Head of caudate nucleus (tissue), 42 donors: ENCODE measurements around the gene LIX1.
A peak's percentile ranks its signal among the peaks of the same experiment; 100 is the strongest.
"Not testable (repeated sequence)": the region's sequence is repeated elsewhere in the genome, so short reads cannot be mapped to it uniquely, and the experiment has no call there.

Experiments used
- DNase-seq, 42 donors: peaks; one replicate each; pipeline versions ENCODE4 v3.0.0 to v3.0.0-alpha.2; 2020 to 2021; ENCODE audit warnings: mixed read lengths in 7 of 42
- intact Hi-C: fragments of 100-400 bp; cut with DNase I; formaldehyde crosslinking; loops from one replicate; pipeline ENCODE4 v1.15.0; 2022

Gene LIX1

DNA sequence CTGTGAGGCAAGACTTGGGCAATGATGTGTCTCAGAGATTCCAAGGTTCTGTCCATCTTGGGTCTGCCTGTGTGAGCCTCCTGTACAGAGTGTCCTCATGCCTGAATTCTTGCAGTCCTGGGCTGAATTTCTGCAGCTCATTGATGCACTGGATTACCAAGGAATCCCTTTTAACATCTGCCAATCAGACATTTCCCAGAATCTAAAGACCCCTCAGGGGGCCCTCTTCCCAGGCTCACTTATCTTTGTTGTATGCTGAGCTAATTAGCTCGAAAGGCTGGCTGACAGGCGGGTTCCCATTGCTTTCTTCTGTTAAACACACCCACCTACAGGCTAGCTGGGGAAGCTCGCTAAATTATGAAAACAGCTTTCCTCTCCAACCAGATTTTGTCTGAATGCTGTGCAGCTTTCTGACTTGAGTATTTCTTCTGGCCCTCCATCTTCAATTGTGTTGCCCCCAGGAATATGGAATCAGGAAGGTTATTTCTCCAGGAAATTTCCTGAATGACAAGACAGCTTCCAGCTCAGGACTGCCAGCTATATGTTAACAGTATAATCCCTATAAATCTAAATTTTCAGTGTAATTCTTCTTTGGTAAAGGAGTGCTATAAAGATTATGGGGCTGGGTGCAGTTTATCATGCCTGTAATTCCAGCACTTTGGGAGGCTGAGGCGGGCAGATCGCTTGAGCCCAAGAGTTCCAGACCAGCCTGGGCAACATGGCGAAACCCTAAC is at the start of gene LIX1:
Gene LIX1 (minus strand): TSS at position 91 of the 734 bp plus-strand sequence. CDS start 35 bp downstream, at position 56.
- intact Hi-C loops, result loop anchor here (5.0 to 10.0 kb wide), 2 partner anchors 138 to 205 kb away; partner anchors contain the start of gene LNPEP

DNA sequence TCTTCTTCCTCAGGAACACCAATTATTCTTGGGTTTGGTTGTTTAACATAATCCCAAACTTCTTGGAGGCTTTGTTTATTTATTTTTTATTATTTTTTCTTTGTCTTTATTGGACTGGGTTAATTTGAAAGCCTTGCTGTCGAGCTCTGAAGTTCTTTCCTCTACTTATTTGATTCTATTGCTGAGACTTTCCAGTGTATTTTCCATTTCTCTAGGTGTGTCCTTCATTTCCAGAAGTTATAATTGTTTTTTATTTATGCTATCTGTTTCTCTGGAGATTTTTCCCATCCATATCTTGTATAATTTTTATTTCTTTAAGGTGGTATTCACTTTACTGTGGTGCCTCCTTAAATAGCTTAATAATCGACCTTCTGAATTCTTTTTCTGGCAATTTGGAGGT is 49.5 kb upstream of the LIX1 start:
- no peak for DNase-seq
- intact Hi-C loops, result no loop called here

More for the DNA sequence above, at the start of gene LIX1:
- peak; percentile 18 to 84 (median 64) for DNase-seq

DNA sequence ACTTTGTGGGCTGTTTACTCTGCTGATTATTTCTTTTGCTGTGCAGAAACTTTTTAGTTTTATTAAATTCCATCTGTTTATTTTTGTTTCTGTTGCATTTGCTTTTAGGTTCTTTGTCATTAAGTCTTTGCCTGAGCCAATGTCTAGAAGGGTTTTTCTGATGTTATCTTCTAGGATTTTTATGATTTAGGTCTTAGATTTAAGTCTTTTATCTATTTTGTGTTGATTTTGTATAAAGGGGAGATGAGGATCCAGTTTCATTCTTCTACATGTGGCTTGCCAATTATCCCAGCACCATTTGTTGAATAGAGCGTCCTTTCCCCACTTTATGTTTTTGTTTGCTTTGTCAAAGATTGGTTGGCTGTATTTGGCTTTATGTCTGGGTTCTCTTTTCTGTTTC is 47.1 kb upstream of the LIX1 start:
- not testable (repeated sequence) for DNase-seq
- intact Hi-C loops, result loop anchor here (10.0 kb wide), 1 partner anchor 1585 kb away; the partner anchor contains the start of gene RGMB

DNA sequence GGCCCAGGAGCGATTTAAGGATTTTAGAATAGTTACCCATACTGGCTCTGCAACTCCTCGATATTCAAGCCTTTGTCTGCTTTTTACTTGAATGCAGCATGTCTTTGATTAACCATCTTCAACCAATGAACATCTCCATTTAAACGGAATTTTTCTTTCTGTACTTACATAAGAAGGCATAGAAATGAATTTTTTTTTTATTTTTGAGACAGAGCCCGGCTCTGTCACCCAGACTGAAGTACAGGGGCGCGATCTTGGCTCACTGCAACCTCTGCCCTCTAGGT is 41.5 kb upstream of the LIX1 start:
- DNase-seq, result no peak
- intact Hi-C loops, result loop anchor here (10.0 kb wide), 1 partner anchor 1591 kb away; the partner anchor contains the start of gene RGMB

DNA sequence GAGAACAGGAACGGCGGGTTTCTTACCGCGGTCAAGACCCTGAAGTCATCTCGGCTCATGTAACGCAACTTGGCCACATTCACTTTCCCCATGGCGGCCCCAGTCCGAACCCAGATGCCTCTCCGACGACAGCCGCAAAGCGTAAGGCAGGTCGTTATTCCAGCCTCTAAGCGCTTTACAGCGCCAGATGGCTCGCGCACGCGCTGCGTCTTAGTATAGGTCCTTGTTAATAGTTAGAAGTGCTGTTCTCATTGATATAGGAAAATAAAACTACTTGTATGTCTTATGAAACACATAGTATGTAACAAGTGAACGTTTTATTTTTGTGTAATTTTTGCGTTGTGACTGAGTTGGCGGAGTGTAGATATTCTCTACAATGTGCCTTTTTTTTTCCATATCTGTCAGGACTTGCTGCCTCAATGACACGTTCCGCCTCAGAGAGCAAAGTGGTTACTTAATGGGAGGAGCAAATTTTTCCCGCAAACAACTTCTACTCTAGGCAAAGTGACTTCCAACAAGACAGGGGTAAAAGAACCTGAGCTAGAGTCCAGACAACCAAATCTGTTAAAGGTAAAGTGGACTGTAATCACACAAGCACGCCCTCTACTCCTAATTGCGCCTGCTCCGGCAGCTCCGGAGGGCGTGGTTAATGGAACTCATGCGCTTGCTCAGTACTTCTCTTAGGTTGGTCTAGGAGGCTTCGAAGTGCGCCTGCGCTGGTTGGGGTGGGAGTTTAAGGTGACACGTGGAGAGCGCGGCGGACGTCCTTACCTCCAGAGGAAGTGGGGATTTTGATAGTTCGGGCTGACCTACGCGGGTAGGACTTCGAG is 40.9 kb upstream of the LIX1 start, which contains the start of gene RIOK2:
Gene RIOK2 (minus strand): TSS at position 148 of the 830 bp plus-strand sequence. CDS start 56 bp downstream, at position 92.
- intact Hi-C loops, result loop anchor here (10.0 kb wide), 1 partner anchor 1591 kb away; the partner anchor contains the start of gene RGMB
- DNase-seq, result peak; percentile 85 to 97 (median 93)

DNA sequence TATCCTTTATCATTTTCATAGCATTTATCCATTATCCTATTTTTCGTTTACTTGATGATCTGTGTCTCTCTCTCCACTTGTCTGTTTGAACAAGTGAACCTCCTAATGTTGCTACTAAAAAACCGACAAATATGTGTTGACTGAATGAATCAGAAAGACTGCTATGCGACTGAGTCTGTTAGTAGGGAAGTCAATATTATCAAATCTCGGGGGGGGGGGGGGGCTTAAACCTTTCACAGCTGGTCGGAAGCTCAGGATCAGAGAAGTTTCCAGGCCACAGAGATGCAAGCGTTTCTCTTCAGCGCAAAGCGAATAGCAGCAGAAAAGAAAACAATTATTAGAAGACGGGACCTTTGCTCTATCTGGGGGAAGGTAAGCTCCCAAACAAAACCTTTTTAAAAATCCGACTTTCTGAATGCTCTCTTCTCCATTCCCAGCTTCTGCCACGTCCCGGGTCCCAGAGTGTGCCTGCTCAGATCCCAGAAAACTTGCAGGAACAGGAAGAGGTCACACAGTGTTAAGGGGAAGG is 40.2 kb upstream of the LIX1 start:
- intact Hi-C loops, result loop anchor here (10.0 kb wide), 1 partner anchor 1592 kb away; the partner anchor contains the start of gene RGMB
- DNase-seq, result no peak

DNA sequence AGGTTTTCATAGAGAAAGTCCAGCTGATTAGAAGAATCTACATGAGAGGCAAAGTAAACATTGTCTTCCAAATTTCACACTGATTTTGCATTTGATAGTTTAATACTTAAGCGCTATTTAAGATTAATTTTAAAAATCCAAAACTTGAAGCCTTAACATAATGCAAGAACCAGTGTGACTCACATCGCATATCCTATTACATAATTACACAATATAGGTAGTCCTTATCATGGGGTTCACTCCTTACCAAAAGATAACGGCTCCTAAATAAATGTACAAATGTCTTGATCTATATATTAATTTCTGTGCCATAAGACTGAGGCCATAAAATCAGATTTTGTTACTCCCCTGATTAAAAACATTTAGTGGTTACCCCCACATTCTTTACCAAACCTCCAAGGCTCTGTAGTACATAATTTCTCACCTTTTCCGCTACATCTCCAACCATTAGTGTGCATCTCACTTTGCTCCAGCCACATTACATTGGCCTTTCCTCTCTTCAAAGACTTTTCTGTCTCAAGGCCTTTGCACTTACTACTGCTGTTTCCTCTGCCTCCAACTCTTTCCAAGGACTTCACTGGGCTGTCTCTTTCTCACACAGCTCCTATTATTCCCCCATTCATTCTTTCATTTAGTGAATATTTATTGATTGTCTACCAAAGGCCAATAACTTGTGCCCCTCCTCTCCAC is 39.6 kb upstream of the LIX1 start:
- DNase-seq, result no peak

DNA sequence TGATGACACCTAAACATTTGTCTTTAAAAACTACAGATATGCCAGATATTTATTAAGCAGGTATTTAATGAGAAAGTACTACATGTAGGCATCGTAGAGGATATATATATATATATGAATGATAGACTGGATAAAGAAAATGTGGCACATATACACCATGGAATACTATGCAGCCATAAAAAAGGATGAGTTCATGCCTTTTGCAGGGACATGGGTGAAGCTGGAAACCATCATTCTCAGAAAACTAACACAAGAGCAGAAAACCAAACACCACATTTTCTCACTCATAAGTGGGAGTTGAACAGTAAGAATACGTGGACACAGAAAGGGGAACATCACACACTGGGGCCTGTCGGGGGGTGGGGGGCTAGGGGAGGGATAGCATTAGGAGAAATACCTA is 37.0 kb upstream of the LIX1 start:
- DNase-seq, intact Hi-C loops: not testable (repeated sequence)

More for the DNA sequence above, 39.6 kb upstream of the LIX1 start:
- intact Hi-C loops, result loop anchor here (10.0 kb wide), 1 partner anchor 1593 kb away; the partner anchor contains the start of gene RGMB

DNA sequence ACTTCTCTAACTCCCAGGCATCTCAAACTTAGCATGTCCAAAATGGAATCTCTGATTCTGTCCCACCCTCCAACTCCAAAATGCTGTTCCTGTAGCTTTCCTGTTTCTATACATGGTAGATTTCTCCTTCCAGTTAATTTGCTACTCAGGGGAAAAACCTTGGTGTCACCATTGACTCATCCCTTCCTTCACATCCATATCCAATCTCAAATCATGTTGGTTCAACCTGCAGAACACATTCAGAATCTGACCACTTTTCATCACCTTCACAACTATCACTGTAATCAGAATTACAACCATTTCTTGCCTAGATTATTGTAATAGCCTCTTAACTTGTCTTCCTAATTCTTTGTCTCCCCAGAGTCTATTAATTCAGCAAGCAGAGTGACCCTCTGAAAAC is 29.8 kb upstream of the LIX1 start:
- DNase-seq, result no peak
- intact Hi-C loops, result no loop called here

DNA sequence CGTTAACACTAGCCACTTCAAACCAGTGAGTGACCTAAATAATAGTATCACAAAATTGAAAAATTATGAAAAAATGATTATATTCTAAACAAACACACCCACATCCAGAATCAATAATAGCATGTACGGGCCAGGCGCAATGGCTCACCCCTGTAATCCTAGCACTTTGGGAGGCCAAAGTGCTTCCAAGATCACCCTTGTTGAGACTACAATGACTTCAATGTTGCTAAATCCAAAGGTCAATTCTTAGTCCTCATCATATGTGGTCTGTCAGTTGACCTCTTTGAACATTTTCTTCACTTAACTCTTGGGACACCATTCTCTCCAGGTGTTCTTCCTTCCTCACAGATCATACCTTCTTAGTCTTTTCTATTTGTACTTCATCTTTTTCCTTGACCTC is 29.3 kb upstream of the LIX1 start:
- intact Hi-C loops, result no loop called here

DNA sequence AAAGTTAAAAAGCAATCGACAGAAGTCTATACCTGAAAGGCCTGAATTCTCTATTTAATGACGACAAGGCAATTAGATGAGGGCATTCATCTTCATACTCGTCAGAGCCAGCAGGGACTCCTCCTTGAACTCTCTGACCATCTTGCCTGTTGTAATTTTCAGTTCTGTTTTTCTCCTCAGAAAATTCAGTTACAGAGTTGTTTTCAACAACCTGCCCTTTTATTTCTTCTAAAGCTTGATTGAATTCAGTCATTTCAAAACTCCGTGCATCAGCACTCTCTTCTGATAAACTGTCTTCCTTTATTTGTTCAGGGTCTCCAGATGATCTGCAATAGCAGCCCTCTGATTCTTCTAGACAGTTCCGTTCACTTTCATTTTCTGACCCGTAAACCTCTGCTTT is 25.0 kb upstream of the LIX1 start:
- intact Hi-C loops, result loop anchor here (10.0 kb wide), 1 partner anchor 553 kb away; no protein-coding TSS in a partner anchor
- DNase-seq, result no peak

More for the DNA sequence above, 29.3 kb upstream of the LIX1 start:
- DNase-seq, result no peak

DNA sequence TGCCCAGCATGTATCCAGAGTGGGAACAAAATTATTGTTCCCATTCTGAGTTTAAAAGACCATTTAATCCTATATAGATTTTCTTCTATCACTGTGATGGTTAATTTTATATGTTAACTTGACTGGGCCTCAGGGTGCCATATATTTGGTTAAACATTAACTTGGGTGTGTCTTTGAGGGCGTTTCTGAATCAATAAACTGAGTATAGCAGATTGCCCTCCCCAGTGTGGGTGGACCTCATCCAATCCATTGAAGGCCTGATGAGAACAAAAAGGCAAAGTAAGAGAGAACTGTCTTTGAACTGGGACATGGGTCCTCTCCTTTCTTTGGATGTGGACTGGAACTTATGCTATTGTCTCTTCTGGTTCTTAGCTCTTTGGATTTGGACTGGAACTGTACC is 23.3 kb upstream of the LIX1 start:
- intact Hi-C loops, result loop anchor here (10.0 kb wide), 1 partner anchor 551 kb away; no protein-coding TSS in a partner anchor
- no peak for DNase-seq

DNA sequence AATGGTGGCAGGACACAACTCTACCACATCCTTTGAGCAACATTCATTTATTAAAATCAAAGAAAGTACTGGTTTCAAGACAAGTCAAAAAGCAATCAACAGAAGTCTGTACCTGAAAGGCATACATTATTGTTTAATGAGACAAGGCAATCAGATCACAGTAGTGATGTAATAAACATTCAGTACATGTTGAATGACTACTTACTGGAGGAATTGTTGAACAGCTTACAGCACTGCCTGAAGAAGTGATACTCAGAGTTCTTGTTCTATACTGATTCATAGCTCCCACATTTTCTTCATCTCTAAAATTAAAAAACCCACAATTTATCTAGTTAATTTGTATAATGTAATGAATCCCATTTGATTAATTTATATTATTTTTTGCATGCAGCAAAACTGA is 22.4 kb upstream of the LIX1 start:
- DNase-seq, result no peak
- intact Hi-C loops, result loop anchor here (5.0 to 10.0 kb wide), 3 partner anchors 298 to 550 kb away; no protein-coding TSS in a partner anchor

DNA sequence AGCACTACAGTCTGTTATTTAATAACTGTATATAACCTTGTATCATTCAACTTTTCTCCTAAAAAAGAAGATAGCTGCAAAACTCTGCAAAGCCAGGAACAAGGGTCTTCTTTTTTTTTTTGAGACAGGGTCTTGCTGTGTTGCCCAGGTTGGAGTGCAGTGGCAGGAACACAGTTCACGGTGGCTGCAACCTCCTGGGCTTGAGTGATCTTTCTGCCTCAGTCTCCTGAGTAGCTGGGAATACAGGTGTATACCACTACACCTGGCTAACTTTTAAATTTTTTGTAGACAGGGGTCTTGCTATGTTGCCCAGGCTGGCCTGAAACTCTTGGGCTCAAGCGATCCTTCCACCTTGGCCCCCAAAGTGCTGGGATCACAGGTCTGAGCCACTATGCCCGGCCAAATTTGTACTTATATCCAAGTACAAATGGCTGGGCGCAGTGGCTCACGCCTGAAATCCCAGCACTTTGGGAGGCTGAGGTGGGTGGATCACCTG is 21.4 kb upstream of the LIX1 start:
- intact Hi-C loops, result loop anchor here (5.0 to 10.0 kb wide), 3 partner anchors 297 to 549 kb away; no protein-coding TSS in a partner anchor

DNA sequence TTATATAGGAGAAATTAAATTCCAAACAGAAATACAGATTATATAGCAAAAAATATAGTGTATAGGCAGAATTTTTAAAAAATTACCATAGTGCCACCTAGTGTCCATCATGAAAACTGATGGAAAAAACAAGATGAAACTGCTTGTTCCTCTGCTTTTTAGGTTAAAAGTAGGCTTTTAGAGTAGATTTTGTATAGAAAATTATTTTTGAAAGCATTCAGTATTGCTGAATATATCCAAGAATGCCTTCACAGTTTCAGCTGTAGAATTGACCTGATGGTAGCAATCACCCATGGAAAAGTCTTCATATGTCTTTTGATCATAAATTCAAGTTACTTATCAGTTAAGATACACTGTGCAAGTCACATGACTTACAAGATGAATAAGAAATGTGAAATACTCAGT is 21.0 kb upstream of the LIX1 start:
- intact Hi-C loops, result loop anchor here (5.0 to 10.0 kb wide), 3 partner anchors 296 to 549 kb away; no protein-coding TSS in a partner anchor
- DNase-seq, result no peak

More for the DNA sequence above, 21.4 kb upstream of the LIX1 start:
- DNase-seq, result no peak

DNA sequence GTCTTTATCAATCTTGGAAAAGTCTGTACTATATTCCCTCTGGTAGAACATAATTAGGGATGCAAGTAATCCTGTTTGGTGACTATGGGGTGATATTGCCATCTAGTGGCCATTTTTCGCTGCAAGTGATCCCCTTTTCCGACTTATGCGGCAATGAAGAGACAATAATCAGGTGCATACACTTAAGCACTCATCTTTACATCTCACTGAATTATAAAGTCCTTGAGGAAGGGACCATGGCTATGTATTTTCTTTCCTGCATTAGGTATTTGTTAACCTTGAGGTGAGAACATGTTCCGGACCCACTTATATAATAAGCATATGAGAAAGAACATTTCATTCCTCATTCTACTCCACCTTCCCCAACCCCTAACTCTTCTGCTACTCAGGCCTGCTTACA is 19.6 kb upstream of the LIX1 start:
- intact Hi-C loops, result loop anchor here (5.0 to 10.0 kb wide), 3 partner anchors 295 to 547 kb away; no protein-coding TSS in a partner anchor
- peak in 39 of 42 donors; percentile 17 to 91 (median 72) for DNase-seq

DNA sequence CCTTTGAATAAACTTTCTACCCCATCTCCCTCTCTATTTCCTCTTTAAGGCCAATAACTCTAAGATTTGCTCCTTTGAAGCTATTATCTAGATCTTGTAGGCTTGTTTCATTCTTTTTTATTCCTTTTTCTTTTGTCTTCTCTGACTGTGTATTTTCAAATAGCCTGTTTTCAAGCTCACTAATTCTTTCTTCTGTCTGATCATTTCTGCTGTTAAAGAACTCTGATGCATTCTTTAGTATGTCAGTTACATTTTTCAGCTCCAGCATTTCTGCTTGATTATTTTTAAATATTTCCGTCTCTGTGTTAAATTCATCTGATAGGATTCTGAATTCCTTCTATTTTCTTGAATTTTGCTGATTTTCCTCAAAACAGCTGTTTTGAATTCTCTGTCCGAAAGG is 15.3 kb upstream of the LIX1 start:
- no peak for DNase-seq
- intact Hi-C loops, result no loop called here

DNA sequence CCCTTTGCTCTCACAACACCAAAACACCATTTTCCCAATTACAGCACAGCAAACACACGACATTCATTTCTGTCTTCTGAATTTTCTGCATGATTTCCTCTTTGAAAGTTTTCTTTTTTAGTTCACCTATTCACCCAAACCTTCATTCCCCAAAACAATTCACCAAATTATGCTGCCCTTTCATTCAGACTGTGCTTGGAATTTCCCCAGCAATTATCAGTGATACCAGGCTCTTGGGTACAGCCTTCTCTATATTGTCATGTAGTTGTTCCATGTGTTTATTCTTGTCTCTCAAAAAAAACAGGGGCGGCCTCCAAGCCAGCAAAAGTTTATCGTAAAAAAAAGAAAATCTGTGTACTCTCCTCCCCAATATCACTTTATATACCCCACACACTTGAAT is 9.0 kb upstream of the LIX1 start:
- DNase-seq, result no peak
- intact Hi-C loops, result no loop called here
